Activated T-cell treated with anti-CD3 and anti-CD28 coated beads for 1 hour (primary cell): ENCODE measurements around the gene DOCK2.
A peak's percentile ranks its signal among the peaks of the same experiment; 100 is the strongest.

ENCODE experiments used
- DNase-seq: peaks from one replicate; pipeline ENCODE4 v3.0.0-alpha.2; 2020; ENCODE audit warnings: low read depth

Gene DOCK2

DNA sequence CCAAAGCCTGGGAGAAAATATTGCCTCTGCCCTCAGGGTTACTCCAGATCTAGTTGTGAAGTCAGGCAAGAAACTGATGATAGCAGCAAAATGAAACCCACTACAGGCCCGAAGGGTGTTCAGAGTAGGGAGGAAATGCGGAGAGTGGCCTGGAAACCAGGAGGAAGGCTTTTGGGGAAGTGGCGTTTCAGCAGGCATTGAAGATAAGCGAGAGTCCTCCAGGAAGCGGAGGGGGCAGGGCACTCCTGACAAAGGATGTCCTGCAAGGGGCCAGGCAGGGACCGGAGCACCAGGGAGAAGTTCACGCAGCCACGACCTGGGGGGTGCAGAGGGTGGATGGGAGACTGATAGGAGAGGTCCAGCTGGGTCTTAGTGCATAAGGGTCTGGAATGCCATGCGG is 460.9 kb downstream of the DOCK2 start:
- no peak for DNase-seq

DNA sequence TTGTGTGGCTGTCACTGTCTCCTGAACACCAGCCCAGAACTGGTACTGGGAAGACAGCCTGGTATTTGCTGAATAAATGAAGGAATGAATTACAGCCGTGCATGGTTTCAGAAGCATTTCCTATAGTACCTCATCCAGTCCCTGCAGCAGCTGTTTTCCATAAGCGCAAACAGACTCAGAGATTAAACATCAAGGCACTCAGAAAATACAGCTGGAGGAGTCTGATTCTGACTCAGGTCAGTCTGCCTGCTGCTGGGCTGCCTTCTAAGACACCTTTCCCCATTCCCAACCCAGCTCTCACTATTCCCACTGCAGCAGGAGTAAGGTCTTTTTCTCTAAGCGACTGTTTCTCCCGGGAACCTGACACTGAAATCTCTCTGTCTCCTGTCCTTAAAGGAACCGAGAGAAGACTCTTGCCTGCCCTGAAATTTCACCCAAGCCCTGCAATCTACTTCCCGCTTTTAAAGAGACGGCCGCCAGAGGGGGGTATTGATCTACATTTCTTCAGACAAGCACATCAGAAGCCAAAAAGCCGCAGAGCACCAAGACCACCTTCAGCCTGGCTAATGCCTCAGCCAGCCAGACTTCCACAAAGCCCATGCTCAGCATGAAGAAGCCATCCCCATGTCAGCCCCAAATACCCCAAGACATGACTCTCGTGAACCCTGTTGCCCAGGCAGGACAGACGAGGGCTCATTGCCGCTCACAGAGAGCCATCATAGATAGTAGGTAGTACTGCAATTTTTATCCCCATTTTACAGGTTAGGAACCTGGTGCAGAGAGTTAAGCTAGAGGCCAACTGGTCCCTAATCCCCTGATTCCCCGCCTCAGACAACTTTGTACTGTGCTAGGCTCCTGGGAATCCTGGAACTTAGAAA is 463.2 kb downstream of the DOCK2 start:
- DNase-seq: peak; percentile 61

DNA sequence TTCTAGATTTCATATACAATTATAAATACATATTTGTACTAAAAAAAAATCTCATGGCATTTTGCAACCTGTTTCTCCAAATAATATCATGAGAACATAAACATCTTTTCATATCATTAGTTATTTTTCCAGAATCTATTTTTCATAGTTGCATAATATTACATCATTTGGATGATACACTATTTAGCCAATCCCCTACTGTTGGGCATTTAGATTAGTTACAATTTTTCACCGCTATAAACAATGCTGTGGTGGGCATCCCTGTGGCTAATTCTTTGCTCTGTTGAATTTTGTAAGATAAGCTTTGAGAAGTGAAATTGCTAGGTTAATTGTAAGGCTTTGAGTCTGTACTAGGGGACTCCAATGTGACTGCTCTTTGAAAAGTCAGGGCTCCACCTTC is 466.4 kb downstream of the DOCK2 start:
- DNase-seq: no peak

DNA sequence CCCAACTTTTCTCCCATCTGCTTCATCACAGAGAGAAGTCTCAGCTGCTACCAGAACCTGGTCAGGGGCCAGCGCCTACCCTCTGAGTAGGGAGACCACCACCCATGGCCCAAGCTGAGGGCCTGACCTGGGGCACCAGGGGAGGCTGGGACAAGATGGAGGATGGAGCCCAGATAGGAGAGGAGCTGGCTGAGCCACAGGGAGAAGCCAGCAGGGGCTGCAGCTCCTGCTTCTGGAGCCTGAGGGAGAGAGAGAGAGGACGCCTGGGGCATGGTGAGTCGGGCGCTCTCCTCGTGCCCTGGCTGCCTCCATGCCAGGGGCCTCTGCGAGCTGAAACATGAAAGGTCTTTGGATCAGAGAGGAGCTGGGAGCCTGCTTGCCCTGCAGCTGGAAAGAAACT is 467.2 kb downstream of the DOCK2 start:
- no peak for DNase-seq

DNA sequence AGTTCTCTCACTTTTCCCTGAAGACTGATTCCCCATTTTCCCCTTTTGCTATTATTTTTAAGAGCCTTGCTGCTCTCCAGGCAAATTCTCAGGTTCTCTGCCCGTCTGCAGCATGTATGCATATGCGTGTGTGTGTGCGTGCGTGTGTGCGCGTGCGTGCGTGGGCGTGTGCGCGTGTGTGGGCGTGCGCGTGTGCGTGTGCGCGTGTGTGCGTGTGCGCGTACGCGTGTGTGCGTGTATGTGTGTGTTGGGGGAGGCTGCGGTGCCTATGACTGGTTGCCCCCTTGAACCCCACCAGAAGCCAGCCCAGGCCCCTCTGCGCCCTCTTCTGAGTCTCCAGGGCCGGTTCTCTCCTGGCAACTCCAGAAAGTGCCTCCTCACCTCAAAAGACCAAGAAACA is 467.6 kb downstream of the DOCK2 start:
- no peak for DNase-seq

DNA sequence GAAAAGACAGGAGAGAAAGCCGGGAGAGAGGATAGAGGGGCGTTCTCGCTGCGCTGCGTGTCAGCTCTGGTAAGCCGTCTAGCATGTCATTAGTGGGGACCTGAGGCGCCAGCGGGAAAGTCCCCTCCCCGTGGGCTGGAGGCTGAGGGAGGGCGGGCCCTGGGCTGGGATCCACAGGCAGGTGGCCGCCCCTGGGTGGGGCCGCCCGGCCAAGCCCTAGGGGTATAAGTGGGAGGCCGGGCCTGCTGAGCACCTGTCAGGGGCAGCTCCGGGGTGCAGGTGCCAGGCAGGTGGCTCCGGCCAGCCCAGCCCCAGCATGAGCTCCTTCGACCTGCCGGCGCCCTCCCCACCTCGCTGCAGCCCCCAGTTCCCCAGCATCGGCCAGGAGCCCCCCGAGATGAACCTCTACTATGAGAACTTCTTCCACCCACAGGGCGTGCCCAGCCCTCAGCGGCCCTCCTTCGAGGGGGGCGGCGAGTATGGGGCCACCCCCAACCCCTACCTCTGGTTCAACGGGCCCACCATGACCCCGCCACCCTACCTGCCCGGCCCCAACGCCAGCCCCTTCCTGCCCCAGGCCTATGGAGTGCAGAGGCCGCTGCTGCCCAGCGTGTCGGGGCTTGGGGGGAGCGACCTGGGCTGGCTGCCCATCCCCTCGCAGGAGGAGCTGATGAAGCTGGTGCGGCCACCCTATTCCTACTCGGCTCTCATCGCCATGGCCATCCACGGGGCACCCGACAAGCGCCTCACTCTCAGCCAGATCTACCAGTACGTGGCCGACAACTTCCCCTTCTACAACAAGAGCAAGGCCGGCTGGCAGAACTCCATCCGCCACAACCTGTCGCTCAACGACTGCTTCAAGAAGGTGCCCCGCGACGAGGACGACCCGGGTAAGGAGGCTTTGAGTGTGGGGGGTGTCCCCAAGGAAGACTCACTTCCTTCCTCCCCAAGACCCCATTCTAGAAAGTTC is 468.9 kb downstream of the DOCK2 start, which contains the start of gene FOXI1:
FOXI1 (plus strand) TSS at position 256 of the 970 bp plus-strand sequence; CDS start at position 317, 61 bp downstream.
- DNase-seq: no peak

DNA sequence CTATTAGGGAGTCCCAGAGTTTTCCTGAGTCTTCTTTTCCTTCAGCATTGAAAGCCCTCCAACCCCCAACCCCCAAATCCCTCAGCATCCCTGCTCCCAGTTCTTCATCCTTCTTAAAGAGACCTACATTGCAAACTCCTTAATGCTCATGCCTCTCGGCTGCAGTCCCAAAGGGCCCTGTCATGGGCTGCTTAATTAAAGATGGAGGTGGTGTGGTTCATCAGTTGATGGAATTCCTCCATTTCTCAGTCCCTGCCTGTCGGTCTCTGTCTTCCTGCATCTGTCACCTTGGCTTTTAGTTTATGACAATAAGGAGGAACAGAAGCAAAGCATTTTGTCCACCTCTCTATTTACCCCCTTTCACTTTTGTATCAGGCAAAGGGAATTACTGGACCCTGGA is 470.6 kb downstream of the DOCK2 start:
- no peak for DNase-seq

DNA sequence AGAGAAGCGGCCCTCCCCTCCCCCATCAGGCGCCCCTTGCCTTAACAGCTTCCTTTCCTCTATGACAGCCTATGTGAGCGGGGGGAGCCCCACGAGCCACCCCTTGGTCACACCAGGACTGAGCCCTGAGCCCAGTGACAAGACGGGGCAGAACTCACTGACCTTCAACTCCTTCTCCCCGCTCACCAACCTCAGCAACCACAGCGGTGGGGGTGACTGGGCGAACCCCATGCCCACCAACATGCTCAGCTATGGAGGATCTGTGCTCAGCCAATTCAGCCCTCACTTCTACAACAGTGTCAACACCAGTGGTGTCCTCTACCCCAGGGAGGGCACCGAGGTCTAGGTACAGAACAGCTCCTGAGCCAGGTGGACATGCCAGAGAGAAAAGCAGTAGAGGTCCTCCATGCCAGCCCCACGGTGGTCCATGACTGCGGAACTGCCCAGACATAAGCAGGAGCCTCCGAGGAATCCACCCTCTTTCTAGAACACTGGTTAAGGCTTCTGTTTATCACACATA is 471.3 kb downstream of the DOCK2 start:
- DNase-seq: no peak

DNA sequence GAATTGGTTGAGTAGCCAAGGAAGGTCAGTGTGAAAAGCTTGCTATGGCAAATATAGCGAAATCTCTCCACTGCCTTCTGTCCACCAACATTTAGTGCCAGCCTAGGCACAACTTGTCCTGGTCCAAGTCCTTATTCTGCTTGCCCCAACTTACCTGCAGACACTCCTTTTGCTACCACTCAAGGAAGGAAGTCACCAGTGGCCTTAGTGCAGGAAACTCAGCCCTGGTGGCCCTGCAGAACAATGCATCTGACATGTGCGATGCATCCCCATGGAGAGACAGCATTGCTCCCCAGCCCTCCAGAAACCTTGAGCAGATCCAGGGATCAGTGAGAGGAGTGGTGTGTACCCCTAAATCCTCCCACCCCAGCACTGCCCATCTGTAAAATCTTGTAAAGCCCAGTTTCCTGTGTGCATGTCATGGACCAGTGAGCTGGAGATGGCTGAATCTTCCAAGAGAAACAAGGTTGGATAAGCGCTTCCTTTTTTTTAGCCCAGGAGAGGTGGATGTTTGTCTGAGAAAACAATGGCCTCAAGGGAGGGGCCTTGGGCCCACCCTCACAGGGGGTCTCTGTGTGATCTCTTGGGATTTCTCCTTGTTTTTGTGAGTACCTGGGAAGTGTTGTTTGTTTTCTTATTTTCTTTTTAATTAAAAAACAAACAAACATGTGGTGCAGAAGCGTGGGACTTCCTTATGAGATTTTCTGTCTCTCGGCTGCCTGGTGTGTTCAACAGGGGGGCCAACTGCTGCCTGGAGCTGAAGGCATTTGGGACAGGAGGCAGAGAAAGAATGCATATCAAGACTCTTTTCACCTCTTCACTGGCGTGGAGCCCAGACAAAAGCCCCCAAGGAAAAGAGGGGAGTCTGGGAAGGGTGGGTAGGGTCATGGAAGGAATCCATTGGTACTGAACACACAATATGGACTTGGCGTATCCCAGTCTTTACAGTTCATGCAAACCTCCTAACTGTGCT is 472.3 kb downstream of the DOCK2 start:
- DNase-seq: no peak

DNA sequence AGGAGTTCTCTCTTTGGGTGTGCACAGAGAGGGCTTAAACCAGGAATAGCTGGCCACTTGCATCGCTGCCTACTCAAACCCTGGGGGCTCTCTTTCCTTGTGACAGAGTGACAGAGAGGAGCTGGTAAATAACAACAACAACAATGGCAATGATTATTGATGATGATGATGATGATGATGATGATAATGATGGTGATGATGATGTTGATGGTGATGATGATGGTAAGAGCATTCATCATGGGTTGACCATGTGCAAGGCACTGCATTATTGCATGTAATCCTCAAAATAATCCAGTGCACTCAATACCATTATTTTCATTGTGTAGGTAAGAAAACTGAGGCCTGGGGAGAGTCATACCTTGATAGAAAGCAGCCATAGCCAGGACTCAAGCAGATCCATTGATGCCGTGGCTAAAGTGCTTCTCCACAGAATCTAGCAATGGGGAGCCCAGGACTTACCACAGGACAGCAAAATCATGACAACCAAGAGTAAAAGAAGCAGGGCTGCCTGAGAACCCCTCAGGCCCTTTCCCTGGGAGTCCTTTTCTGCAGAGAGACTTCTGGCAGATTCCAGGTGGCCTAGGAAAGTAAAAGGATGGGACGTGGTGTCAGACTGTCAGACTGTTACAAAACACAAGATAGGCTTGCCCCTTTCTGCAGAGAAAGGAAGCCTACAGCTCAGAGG is 473.5 kb downstream of the DOCK2 start:
- no peak for DNase-seq

DNA sequence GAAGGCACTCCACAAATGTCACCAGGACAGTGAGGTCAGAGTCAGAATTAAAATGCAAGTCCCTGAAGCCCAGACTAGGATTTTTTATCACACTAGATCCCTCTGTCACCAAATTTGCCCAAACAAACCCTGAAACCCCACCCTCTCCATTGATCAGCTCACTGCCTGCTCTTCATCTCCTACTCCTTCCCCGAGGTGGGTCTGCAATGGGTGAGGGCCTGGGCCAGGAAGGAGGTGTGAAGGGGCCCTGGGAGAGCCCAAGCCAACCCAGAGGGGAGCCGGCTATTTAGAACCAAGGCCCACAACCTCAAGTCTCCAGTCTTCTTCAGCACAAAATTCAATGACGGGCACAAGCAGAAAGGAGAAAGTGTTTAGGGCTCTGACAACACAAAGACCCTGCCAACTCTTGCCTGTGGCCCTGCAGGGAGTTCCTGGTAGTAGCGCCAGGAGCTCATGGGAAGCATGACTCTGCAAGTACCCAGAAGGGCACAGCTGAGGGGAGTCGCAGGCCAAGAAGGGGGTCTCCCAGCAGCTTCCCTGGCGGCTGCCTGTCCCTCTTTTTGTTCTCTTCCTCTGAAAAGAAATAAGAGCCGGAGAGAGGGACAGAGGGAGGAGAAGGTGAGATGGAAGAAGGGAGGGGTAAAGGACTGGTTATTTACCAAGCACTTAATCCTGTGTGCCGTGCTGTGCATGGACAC is 474.2 kb downstream of the DOCK2 start:
- DNase-seq: no peak

DNA sequence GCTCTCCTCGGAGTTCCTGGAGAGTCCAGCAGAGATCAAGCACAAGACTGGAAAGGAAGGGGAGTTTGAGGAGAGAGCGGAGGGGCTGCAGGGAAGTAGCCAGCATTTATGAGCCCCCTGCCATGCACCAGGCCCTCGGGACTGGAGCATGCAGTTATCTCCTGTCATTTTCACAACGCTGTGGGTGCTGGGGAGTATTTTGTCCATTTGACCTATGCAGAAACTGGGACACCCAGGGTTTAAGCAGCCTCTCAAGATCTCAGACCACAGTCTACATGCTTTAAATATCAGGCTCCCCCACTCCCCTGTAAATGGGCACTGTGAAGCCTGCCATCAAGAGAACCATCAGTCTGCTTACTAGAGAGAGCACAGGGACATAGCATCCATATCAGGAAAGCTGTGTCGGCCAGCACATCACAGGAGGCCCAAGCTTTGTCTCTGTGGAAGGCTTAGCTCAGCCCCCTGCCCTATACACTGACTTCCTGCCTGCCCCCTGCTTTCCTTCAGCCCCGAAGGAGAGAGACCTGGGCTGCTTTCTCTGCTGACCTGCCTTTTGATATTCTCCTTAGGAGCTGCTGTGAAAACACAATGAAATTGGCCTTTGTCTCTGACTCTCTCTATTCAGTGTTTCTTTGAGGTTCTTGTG is 475.9 kb downstream of the DOCK2 start:
- no peak for DNase-seq

DNA sequence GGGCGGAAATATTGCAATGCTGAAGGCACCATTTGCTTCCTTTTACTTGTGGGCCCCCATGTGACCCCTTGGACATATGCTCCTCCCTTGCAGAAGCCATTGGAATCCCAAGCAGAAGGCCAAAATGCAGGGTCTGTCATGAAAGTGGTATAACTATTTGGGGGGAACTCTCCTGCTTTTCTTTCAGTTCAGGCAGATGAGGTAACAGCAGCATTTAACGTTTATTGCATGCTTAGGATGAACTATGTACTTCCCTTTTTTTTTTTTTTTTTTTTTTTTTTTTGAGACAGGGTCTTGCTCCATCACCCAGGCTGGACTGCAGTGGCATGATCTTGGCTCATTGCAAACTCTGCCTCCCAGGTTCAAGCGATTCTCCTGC is 476.4 kb downstream of the DOCK2 start:
- no peak for DNase-seq

DNA sequence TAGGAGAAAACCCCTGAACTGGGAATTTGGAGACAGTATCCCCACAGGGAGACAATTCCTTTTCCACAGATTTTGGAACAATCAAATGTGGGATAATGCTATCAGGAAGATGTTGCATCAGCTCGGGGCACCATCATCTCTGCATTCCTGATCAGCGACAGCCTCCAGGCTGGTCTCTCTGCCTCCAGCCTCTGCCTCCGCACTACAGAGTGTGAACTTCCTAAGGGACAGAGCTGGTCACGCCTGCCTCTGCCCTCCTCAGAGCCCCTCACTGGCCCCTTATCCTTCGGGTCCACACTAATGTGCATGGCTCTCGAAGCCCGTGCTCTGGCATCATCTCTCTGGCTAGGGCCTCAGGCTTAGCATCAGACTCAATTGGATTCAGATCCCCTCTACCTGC is 477.2 kb downstream of the DOCK2 start:
- no peak for DNase-seq

DNA sequence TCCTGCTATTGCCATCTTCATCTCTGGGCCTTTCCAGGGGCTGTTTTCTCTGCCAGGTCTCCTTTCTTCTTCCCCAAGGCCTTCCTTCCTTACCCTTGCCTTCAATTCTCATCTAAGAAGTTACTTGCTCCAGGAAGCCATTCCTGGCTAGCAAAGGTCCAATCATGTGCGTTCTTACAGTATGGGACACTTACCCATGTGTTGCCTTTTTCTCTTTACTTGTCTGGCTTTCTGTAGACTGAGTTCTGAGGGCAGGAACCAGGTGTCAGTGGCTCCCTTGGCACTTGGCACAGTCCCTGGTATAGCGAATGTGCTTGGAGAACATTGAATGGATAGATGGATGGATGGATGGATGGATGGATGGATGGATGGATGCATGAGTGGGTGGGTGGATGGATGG is 478.9 kb downstream of the DOCK2 start:
- no peak for DNase-seq

DNA sequence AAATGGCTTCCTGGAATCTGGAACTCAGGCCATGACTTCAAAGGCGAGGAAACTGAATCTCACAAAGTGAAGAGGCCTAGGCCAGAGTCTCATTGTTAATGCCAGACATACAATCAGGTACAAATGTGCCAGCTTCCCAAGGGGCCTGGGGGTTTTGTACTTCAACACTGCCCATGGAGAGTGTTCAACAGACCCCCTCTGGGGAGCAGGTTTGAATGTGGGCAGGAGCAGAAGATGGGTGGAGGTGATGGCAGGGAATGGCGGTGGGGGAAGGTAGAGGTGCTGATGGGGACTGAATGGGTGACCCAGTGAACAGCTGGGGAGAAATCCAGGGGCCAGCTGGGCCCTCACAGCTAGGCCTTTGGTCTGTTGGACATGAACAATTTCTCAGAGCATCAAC is 480.7 kb downstream of the DOCK2 start:
- DNase-seq: no peak

DNA sequence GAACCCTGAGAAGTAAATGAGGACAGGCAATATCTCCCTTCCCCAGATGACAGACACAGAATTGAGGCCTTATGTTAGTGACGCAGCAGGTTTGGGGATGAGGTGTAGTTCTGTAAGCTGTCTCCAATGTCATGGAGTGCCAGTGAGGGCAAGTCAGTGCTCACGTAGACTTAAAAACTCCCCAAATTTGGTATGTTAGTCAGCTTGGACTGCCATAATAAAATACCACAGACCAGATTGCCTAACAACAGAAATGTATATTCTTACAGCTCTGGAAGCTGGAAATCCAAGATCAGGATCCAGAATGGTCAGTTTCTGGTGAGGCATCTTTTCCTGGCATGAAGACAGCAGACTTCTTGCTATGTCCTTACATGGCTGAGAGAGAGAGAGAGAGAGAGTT is 483.5 kb downstream of the DOCK2 start:
- DNase-seq: no peak

DNA sequence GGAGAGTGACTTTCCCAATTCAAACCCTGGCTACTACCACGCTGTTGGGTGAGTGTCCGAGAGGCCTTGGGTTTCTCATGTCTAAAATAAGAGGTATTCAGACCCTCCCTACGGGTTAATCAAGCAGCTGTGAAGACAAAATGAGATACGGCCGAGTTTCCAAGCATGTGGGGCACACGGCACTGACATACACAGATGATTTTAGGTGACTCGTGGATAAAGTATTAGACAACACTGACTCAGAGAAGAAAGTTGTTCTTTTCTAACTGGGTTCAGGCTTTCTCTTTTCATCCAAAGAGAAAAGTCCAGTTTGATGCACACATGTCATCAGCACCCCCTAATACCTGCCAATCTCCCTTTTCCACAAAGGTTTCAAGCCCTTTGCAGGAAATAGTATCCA is 484.2 kb downstream of the DOCK2 start:
- DNase-seq: no peak

DNA sequence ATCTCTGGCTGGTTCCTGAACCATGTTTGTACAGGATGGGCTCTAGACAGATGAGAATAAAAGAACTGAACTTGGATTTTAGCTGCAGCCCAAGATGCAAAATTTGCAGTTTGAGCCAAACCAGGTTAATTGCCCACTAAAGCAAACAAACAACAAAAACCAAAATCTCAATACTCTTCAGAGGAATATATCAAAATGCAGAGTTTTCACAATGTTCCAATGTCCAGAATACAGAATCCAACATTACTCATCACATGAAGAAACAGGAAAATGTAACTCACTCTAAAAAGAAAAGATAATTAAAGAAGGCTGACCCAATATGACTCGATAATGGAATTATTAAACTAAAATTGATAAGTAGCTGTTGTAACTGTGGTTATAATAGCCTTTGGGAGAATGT is 489.0 kb downstream of the DOCK2 start:
- no peak for DNase-seq

DNA sequence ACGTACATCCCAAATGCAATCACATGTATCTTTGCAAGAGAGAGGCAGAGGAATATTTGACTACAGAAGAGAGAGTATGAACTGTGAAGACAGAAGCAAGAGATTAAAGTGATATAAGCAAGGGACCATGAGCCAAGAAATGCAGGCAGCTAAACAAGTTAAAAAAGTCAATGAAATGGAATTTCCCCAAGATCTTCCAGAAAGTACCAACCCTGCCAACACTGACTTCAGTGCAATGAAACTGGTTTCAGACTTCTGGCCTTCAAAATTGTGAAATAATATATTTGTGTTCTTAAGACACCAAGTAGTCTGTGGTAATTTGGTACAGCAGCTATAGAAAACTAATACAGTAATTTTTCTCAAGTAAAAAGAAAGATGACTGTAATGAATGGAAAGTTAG is 489.6 kb downstream of the DOCK2 start:
- no peak for DNase-seq
